NB4 (cell line): ENCODE data around the gene PTH2R.

Experiments
- CTCF ChIP-seq: IDR thresholded peaks from one replicate; pipeline ENCODE4 v1.5.1; 2012; ENCODE audit warnings: low read depth, low read length
- POLR2A ChIP-seq: IDR thresholded peaks from 2 replicates; pipeline ENCODE4 v1.6.1; 2011; ENCODE audit warnings: mild to moderate bottlenecking; ENCODE audit not compliant: insufficient read length; ENCODE audit errors: extremely low read depth
- TF ChIP-seq, protein P1 (sequence below): IDR thresholded peaks from 2 replicates; pipeline ENCODE4 v1.6.1; 2011; ENCODE audit warnings: low read depth, low read length

GRCh38 chr2:208437755-208438154 lies 31.2 kb downstream of the PTH2R start:
- TF ChIP-seq POLR2A: no peak
- TF ChIP-seq CTCF: no peak
- TF ChIP-seq, protein P1, sequence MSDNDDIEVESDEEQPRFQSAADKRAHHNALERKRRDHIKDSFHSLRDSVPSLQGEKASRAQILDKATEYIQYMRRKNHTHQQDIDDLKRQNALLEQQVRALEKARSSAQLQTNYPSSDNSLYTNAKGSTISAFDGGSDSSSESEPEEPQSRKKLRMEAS: no peak
